ENCODE results near the gene SIPA1L3. TPM values are rescaled to one million over a fixed set of nuclear protein-coding genes. Genes with fewer than 3 reads are reported as not detected.

Gene SIPA1L3
- total and polyA plus RNA-seq, 9 of the 15 experiments (the other 6 are each of a cell fraction or from before 2014, with no cell fraction given): 0.01 to 6.1 (median 2.5) TPM

GRCh38 chr19:38151242-38151641, 244.2 kb downstream of the SIPA1L3 start:
- 68% methylated on average over 9 of the region's 9 CpGs for WGBS (ENCODE audit: insufficient coverage, low coverage, missing lambda C conversion rate)
- ATAC-seq (no peak), FAIRE-seq (no peak), DNase-seq (ENCODE audit: extremely low read depth in 1 of 4, low spot score in 3 of 4) (no peak)
- Histone ChIP-seq H3K9me1 (ENCODE audit: control insufficient read depth, insufficient read depth, low read length) (no peaks in the 10 kb centered on the region), H3K9me3 (replicated peaks; ENCODE audit: control insufficient read depth, insufficient read depth, low read depth, low read length) (no peaks in the 10 kb centered on the region), H3K4me1 (replicated peaks in 1 of 2; ENCODE audit: control insufficient read depth in 2 of 2, insufficient read depth in 2 of 2, low read length in 2 of 2) (peaks cover 20% of the 10 kb centered on the region in 2 experiments; a peak in 4 of 5 replicates), H3K27ac (ENCODE audit: extremely low read depth, low read depth, low read length) (no peak overlapping the region), H3K36me3 (ENCODE audit: control insufficient read depth, insufficient read depth, low read length) (no peaks in the 10 kb centered on the region), H3K4me2 (ENCODE audit: insufficient read depth, low read length) (no peak overlapping the region), H3K79me2 (ENCODE audit: control insufficient read depth, insufficient read depth, low read length) (no peaks in the 10 kb centered on the region), H3K9ac (ENCODE audit: insufficient read depth in 1 of 2, low read depth in 2 of 2, low read length in 2 of 2) (no peak overlapping the region), H2AFZ (ENCODE audit: low read depth, low read length) (no peak overlapping the region), H4K20me1 (replicated peaks; ENCODE audit: control insufficient read depth, insufficient read depth, low read length) (no peaks in the 10 kb centered on the region), H3K27me3 (ENCODE audit: control insufficient read depth in 2 of 2, insufficient read depth in 2 of 2, low read length in 2 of 2) (no peaks in the 10 kb centered on the region), H3K4me3 (no peak overlapping the region)
- in situ Hi-C loops (cut with MboI) (no loop called here), intact Hi-C loops (cut with micrococcal nuclease) (no loop called here)
- BruUV-seq (replicated peaks): no TSS peak
- ChIA-PET CTCF (ENCODE audit: low intra/inter-chr PET ratio) (interaction anchor here (0.5 to 0.7 kb wide), 2 partner anchors 12 to 251 kb away, joined by 3 read pairs; no protein-coding TSS in a partner anchor), POLR2A (interaction anchor here (0.8 to 1.3 kb wide), 2 partner anchors 9 to 16 kb away, joined by 4 read pairs; no protein-coding TSS in a partner anchor)
- TF ChIP-seq L3MBTL2 (IDR thresholded peaks at IDR 0.05): no peak
- no peak for TF ChIP-seq KDM1A (IDR thresholded peaks at IDR 0.05)
- no peak for TF ChIP-seq DMBX1 (CRISPR knock-in tag; IDR thresholded peaks at IDR 0.05; ENCODE audit: borderline replicate concordance)
- no peak for TF ChIP-seq ARHGAP35 (IDR thresholded peaks at IDR 0.05; ENCODE audit: partially characterized antibody)
- peak; percentile 61 for TF ChIP-seq TFE3 (CRISPR knock-in tag; IDR thresholded peaks at IDR 0.05)
- no peak for TF ChIP-seq NCOR1 (IDR thresholded peaks at IDR 0.05)
- peak; percentile 42; the same call in 1 of the 2 replicates for TF ChIP-seq USF1 (CRISPR knock-in tag; IDR thresholded peaks at IDR 0.05)
- no peak for TF ChIP-seq PURB (CRISPR knock-in tag; IDR thresholded peaks at IDR 0.05; ENCODE audit: low read depth)
- no peak for TF ChIP-seq PTTG1 (tag; IDR thresholded peaks at IDR 0.05; ENCODE audit: low read depth)
- no peak for TF ChIP-seq CC2D1A (IDR thresholded peaks at IDR 0.05)
- TF ChIP-seq RAD51 (IDR thresholded peaks at IDR 0.05; ENCODE audit: borderline replicate concordance, low read depth): peak; percentile 35; the same call in 1 of the 2 replicates
- TF ChIP-seq ZNF140 (CRISPR knock-in tag; IDR thresholded peaks at IDR 0.05): no peak
- TF ChIP-seq SMAD2 (IDR thresholded peaks at IDR 0.05; ENCODE audit: low read depth, low read length): no peak
- no peak for TF ChIP-seq CCNT2 (IDR thresholded peaks at IDR 0.05; ENCODE audit: borderline replicate concordance, extremely low read depth, insufficient read length, low read depth, low read length)
- TF ChIP-seq DLX4 (CRISPR knock-in tag; IDR thresholded peaks at IDR 0.05): no peak
- TF ChIP-seq TRIM24 (IDR thresholded peaks at IDR 0.05): no peak
- TF ChIP-seq USF2 (CRISPR knock-in tag; IDR thresholded peaks at IDR 0.05): peak; percentile 56
- no peak for TF ChIP-seq ZNF785 (CRISPR knock-in tag; IDR thresholded peaks at IDR 0.05)
- no peak for TF ChIP-seq SPI1 (IDR thresholded peaks at IDR 0.05; ENCODE audit: borderline replicate concordance, low read depth, low read length)
- no peak for TF ChIP-seq CBX1 (IDR thresholded peaks at IDR 0.05; ENCODE audit: low read depth)
- TF ChIP-seq HDAC1 (IDR thresholded peaks at IDR 0.05): no peak
- TF ChIP-seq NFXL1 (CRISPR knock-in tag; IDR thresholded peaks at IDR 0.05): no peak

Measured in K562 (cell line).